GM12875 (cell line): ENCODE results near the gene MRTFA.

Source experiments
- H3K4me3 ChIP-seq: one replicate; pipeline ENCODE4 v1.5.1; 2011; ENCODE audit warnings: low read depth, low read length, control low read depth
- CTCF ChIP-seq: IDR thresholded peaks from 2 replicates; pipeline ENCODE4 v1.5.1; 2011; ENCODE audit warnings: low read depth, mild to moderate bottlenecking, control low read depth, inconsistent platforms, low read length, moderate library complexity, borderline replicate concordance; ENCODE audit not compliant: insufficient read depth

The MRTFA gene

GRCh38 chr22:40521046-40521445 lies 115.5 kb downstream of the MRTFA start:
- no peak overlapping the region for H3K4me3 ChIP-seq
- no peak for TF ChIP-seq CTCF

DNA sequence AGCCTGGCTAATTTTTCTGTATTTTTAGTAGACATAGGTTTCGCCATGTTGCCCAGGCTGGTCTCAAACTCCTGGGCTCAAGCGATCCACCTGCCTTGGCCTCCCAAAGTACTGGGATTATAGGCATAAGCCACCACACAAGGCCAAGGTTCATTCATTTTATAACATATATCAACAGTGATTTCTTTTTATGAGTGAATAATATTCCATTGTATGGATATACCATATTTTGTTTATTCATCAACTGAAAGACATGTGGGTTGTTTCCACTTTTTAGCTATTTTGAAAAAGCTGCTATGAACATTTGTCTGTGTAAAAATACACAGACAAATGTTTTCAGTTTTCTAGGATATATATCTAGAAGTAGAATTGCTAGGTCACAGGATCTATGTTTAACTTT lies 116.0 kb downstream of the MRTFA start:
- TF ChIP-seq CTCF: no peak

DNA sequence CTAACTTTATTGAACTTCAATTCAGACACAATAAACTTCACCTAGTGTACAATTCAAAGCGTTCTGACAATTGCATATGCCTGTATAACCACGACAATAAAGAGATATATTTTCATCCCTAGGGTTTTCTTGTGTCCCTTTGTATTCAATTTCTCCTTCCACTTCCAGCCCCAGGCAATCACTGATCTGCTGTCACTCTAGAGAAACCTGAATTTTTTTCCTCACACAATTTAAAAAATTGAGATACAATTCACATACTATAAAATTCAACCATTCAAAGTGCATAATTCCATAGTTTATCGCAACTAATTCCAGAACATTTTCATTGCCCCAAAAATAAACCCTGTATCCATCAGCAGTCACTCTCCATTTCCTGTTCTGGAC lies 116.6 kb downstream of the MRTFA start:
- no peak overlapping the region for H3K4me3 ChIP-seq
- no peak for TF ChIP-seq CTCF

More for the DNA sequence above, 116.0 kb downstream of the MRTFA start:
- H3K4me3 ChIP-seq: no peak overlapping the region

GRCh38 chr22:40519284-40519947 lies 117.1 kb downstream of the MRTFA start:
- no peak overlapping the region for H3K4me3 ChIP-seq
- TF ChIP-seq CTCF: no peak

GRCh38 chr22:40518840-40519239 lies 117.7 kb downstream of the MRTFA start:
- no peak overlapping the region for H3K4me3 ChIP-seq
- no peak for TF ChIP-seq CTCF

DNA sequence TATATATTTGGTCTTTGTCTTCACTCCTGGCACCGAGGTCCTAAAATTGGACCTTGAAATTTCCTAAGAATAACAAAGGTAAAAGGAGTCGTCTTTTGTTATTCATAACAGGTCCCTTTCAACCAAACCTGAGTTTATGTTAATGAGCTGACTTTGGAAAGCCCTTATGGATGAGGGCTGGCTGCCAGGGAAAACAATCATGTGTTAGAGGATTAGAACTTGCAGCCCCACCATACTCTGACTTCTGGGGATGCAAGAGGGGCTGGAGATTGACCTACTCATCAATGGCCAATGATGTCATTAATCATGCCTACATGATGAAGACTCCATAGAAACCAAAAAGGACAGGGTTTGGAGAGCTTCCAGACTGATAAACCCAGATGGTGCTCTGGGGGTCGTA lies 118.9 kb downstream of the MRTFA start:
- H3K4me3 ChIP-seq: no peak overlapping the region

More for the DNA sequence above, 118.9 kb downstream of the MRTFA start:
- TF ChIP-seq CTCF: no peak
